GM06990 (cell line): ENCODE data around the gene EYS.

Experiments used
- DNase-seq: peaks from one replicate; pipeline ENCODE4 v3.0.0-alpha.2; 2011; ENCODE audit not compliant: insufficient read length; ENCODE audit errors: extremely low read depth
- H3K27me3 ChIP-seq: replicated peaks from 2 replicates; pipeline ENCODE4 v1.6.0; 2011; ENCODE audit warnings: low read length; ENCODE audit not compliant: control insufficient read depth, insufficient read depth
- H3K36me3 ChIP-seq: 2 replicates; pipeline ENCODE4 v1.5.1; 2011; ENCODE audit warnings: low read length; ENCODE audit not compliant: control insufficient read depth, insufficient read depth
- H3K4me3 ChIP-seq: replicated peaks from 2 replicates; pipeline ENCODE4 v1.5.1; 2011; ENCODE audit warnings: low read depth, mild to moderate bottlenecking, control low read depth, low read length
- CTCF ChIP-seq: IDR thresholded peaks from 2 replicates; pipeline ENCODE4 v1.5.1; 2011; ENCODE audit warnings: low read length, control low read depth, mild to moderate bottlenecking, inconsistent platforms; ENCODE audit not compliant: insufficient read depth, poor library complexity, severe bottlenecking

The EYS gene

GRCh38 chr6:65566117-65566516 lies 140.9 kb downstream of the EYS start:
- Histone ChIP-seq H3K36me3 (no peaks in the 10 kb centered on the region), H3K4me3 (no peak overlapping the region), H3K27me3 (no peaks in the 10 kb centered on the region)
- no peak for TF ChIP-seq CTCF
- DNase-seq = no peak

GRCh38 chr6:65558071-65558470 lies 149.0 kb downstream of the EYS start:
- H3K36me3 ChIP-seq = no peaks in the 10 kb centered on the region
- H3K4me3 ChIP-seq = no peak overlapping the region
- TF ChIP-seq CTCF = no peak
- no peak for DNase-seq
- H3K27me3 ChIP-seq = no peaks in the 10 kb centered on the region

- no peak for DNase-seq
- TF ChIP-seq CTCF = no peak
- Histone ChIP-seq H3K36me3 (no peaks in the 10 kb centered on the region), H3K4me3 (no peak overlapping the region), H3K27me3 (no peaks in the 10 kb centered on the region)
Observed at GRCh38 chr6:65557224-65557623, 149.8 kb downstream of the EYS start.

- Histone ChIP-seq H3K4me3 (no peak overlapping the region), H3K27me3 (no peaks in the 10 kb centered on the region), H3K36me3 (no peaks in the 10 kb centered on the region)
- no peak for TF ChIP-seq CTCF
- DNase-seq = no peak
Observed at GRCh38 chr6:65546894-65547293, 160.1 kb downstream of the EYS start.

- DNase-seq = no peak
- TF ChIP-seq CTCF = no peak
- no peak overlapping the region for H3K4me3 ChIP-seq
- no peaks in the 10 kb centered on the region for H3K36me3 ChIP-seq
- no peaks in the 10 kb centered on the region for H3K27me3 ChIP-seq
Observed at GRCh38 chr6:65545920-65546319, 161.1 kb downstream of the EYS start.

GRCh38 chr6:65538644-65539043 lies 168.4 kb downstream of the EYS start:
- Histone ChIP-seq H3K4me3 (no peak overlapping the region), H3K27me3 (no peaks in the 10 kb centered on the region), H3K36me3 (no peaks in the 10 kb centered on the region)
- TF ChIP-seq CTCF = no peak
- no peak for DNase-seq
